ENCODE results near the gene ADPRH. TPM values are rescaled to one million over a fixed set of nuclear protein-coding genes. Genes with fewer than 3 reads are reported as not detected.

The ADPRH gene
- total RNA-seq, 1 experiment from 2014 or later = 1.5 TPM

GRCh38 chr3:119548341-119548740 lies 31.0 kb upstream of the ADPRH start:
- H3K27me3 ChIP-seq (ENCODE audit: insufficient read depth, low read length) = no peaks in the 10 kb centered on the region
- no peak overlapping the region for H3K4me3 ChIP-seq (replicated peaks in 1 of 2; ENCODE audit: low read depth in 1 of 2, low read length in 2 of 2)
- H2AFZ ChIP-seq (ENCODE audit: low read depth, low read length, poor library complexity, severe bottlenecking) = no peak overlapping the region
- TF ChIP-seq SIN3A (IDR thresholded peaks at IDR 0.05; ENCODE audit: low read depth) (no peak), EZH2 (IDR thresholded peaks at IDR 0.05) (no peak), JUND (IDR thresholded peaks at IDR 0.05) (no peak), FOSL1 (IDR thresholded peaks at IDR 0.05; ENCODE audit: low read depth) (no peak), MAX (IDR thresholded peaks at IDR 0.05) (no peak), EZH2phosphoT487 (IDR thresholded peaks at IDR 0.05; ENCODE audit: borderline replicate concordance) (no peak), POLR2A (IDR thresholded peaks at IDR 0.05; ENCODE audit: borderline replicate concordance, extremely low read depth, insufficient read depth, insufficient read length) (no peak), ZNF274 (IDR thresholded peaks at IDR 0.05; ENCODE audit: low read depth, low read length) (no peak), CBX3 (IDR thresholded peaks at IDR 0.05; ENCODE audit: low read depth) (no peak), EGR1 (IDR thresholded peaks at IDR 0.05; ENCODE audit: low read depth) (no peak), CTCF (IDR thresholded peaks at IDR 0.05 in 2 of 3, conservative IDR thresholded peaks at IDR 0.05 in 1 of 3; ENCODE audit: borderline replicate concordance in 1 of 3, insufficient read depth in 1 of 3, low read depth in 2 of 3, low read length in 2 of 3) (no peak), ZBTB33 (IDR thresholded peaks at IDR 0.05; ENCODE audit: extremely low read depth, insufficient replicate concordance, low read length) (no peak), RAD21 (IDR thresholded peaks at IDR 0.05; ENCODE audit: low read depth) (no peak), ATF3 (IDR thresholded peaks at IDR 0.05) (no peak), SP1 (IDR thresholded peaks at IDR 0.05; ENCODE audit: low read depth) (no peak)
- H3K9ac ChIP-seq (ENCODE audit: low read length) = no peak overlapping the region
- no peaks in the 10 kb centered on the region for H3K9me3 ChIP-seq (ENCODE audit: control insufficient read depth in 1 of 2, insufficient read depth in 1 of 2, low read depth in 1 of 2, low read length in 2 of 2)
- ChIA-PET CTCF (no interaction called here), POLR2A (no interaction called here), RAD21 (ENCODE audit: low non-redundant PET in 1 of 2, low total read pairs in 2 of 2, uncharacterized antibody in 2 of 2, unreplicated experiment in 2 of 2) (no interaction called here)
- no peaks in the 10 kb centered on the region for H3K9me2 ChIP-seq (ENCODE audit: insufficient read depth)
- no peaks in the 10 kb centered on the region for H3K79me2 ChIP-seq (ENCODE audit: insufficient read depth, low read length)
- no peaks in the 10 kb centered on the region for H4K20me1 ChIP-seq (ENCODE audit: insufficient read depth)
- intact Hi-C loops (cut with micrococcal nuclease) = no loop called here
- no peak overlapping the region for H3K4me2 ChIP-seq (ENCODE audit: low read length)
- H3K4me1 ChIP-seq (ENCODE audit: control insufficient read depth in 1 of 2, insufficient read depth in 2 of 2, low read length in 2 of 2) = no peaks in the 10 kb centered on the region
- ATAC-seq (no peak), DNase-seq (ENCODE audit: low read depth, low spot score) (no peak)
- H3K36me3 ChIP-seq (ENCODE audit: control insufficient read depth in 1 of 2, insufficient read depth in 2 of 2, low read length in 2 of 2) = no peaks in the 10 kb centered on the region
- no peak overlapping the region for H3K27ac ChIP-seq (ENCODE audit: low read depth, low read length)
- BruUV-seq (replicated peaks) = no TSS peak

All from HCT116 (cell line).